ELR (cell line): ENCODE results near the gene OR8D4.
"Not testable (repeated sequence)": the region's sequence is repeated elsewhere in the genome, so short reads cannot be mapped to it uniquely, and the experiment has no call there.

Source experiments
- DNase-seq: peaks from one replicate; pipeline ENCODE4 v3.0.0-alpha.2; 2015; ENCODE audit warnings: low read depth

OR8D4 gene

DNA sequence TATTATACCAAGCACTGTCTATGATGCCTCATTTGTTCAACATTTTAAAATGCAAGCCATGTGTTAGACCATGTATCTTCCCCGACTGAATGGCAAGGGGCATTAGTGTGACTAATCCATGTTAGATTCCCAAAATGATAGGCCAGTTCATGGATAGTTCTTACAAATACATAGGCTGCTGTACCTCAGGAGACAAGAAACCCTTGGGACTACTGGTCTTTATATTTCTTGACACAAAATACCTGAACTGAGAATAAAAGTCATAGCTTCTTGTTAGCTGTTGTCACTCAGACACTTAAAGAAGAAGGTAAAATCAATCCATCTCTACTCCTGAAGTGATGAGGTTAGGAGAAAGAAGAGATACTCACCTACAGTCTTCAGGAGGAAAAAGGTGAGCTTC is at the start of gene OR8D4:
OR8D4 (plus strand) TSS at position 301 of the 400 bp plus-strand sequence. CDS start 4,265 bp downstream, outside the sequence.
- no peak for DNase-seq

DNA sequence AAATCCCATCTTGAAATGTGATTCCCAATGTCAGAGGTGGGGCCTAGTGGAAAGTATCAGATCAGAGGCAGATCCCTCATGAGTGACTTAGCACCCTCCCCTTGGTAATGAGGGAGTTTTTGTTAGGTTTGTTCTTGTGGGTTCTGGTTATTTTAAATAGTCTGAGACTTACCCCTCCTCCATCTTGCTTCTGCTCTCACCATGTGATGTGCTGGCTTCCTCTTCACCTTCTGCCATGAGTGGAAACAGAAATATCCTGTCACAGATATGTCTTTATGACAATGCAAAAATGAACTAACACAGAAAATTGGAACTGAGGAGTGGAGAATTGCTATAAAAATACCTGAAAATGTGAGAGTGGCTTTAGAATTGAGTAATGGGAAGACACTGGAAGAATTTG is 49.6 kb upstream of the OR8D4 start:
- DNase-seq: no peak

DNA sequence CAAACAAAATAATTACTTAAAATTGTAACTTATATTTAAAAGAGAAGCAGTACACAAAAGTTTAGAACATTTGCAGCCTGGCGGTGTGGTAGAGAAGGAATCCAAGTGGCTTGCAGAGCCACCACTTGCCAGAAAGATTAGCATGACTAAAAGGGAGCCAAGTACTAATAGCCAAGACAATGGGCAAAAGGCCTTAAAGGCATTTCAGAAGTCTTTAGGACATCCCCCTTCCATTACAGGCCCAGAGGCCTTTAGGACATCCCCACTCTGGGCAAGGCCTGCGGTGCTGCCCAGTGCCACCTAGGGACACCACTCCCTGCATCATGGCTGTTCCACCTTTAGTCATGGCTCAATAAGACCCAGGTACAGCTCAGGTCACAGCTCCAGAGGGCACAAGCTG is 48.9 kb upstream of the OR8D4 start:
- DNase-seq: no peak

DNA sequence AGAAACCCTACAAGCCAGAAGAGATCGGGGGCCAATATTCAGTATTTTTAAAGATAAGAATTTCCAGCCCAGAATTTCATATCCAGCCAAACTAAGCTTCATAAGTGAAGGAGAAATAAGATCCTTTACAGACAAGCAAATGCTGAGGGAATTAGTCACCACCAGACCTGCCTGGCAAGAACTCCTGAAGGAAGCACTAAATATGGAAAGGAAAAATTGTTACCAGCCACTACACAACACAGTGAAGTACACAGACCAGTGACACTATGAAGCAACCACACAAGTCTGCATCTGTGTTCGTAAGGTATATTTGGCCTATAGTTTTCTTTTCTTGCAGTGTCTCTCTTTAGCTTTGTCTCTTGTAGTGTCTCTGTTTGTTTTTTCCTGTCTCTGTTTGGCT is 45.5 kb upstream of the OR8D4 start:
- peak; percentile 2 for DNase-seq

DNA sequence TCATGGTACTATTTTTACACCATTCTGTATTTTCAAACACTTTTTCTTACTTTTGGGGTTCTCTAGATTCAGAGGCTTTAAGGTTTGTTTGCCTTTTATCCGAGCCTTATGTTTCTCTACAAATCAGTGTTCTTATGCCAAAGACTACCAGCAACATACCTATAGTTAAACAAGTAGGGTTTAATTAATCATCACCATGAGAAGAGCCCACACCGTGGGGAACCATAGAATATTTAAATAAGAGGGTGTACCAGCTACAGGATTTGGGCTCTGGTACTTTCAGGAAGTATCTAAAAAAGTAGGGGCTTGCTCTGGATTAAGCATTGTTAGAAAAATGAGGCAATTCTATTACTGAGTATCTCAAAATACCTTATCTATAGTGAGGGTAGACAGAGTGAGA is 42.2 kb upstream of the OR8D4 start:
- DNase-seq: no peak

DNA sequence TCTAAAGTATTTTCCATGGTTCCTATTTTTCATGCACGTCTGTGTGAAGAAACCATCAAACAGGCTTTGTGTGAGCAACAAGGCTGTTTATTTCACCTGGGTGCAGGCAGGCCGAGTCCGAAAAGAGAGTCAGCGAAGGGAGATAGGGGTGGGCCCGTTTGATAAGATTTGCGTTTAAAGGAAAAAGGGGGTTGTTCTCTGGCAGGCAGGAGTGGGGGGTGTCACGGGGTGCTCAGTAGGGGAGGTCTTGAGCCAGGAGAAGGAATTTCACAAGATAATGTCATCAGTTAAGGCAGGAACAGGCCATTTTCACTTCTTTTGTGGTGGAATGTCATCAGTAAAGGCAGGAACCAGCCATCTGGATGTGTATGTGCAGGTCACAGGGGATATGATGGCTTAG is 36.7 kb upstream of the OR8D4 start:
- DNase-seq: not testable (repeated sequence)

DNA sequence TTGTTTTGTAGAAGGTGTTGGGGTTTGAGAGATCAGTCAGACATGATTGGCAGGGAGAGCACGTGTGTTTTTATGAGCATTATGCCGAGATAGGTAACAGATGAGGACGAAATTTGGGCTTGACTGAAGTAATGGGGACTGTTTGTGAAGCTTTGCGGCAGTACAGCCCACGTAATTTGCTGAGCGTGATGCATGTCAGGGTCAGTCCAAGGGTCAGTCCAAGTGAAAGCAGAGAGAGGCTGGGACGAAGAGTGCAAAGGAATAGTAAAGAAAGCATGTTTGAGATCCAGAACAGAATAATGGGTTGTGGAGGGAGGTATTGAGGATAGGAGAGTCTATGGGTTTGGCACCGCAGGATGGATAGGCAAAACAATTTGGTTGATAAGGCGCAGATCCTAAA is 34.2 kb upstream of the OR8D4 start:
- not testable (repeated sequence) for DNase-seq

DNA sequence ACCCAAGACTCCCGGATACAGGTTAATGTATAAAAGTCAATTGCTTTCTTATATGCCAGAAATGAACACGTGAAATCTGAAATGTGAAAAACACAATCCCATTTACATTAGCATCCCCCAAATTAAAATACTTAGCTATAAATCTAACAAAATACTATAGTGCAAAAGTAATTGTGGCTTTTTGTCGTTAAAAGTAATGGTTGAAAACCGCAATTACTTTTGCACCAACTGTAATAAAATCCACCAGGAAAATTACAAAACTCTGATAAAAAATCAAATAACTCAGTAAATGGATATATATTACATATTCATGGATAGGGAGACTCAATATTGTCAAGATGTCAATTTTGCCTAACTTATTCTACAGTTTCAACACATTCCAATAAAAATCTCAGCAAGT is 21.1 kb upstream of the OR8D4 start:
- DNase-seq: no peak

DNA sequence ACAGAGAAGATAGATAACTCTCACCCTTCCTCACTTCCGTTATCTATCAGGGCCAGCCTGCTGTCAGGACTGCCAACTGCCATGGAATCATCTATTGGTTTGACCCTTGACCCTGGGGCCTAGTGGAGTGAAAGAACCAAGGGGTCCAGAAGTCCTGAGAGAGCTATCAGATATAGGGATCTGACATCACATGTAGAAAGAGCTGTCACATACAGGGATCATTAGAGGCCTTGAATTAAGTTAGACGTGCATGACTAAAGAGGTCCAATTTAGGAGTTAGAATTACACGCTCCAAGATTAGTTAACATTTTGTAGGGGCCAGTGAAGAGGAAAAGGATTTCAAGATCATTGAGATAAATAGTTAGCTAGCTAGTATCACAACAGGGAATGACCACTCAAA is 16.4 kb upstream of the OR8D4 start, which contains the start of gene TMEM225:
TMEM225 (minus strand) TSS at position 101 of the 400 bp plus-strand sequence. CDS start 245 bp downstream, outside the sequence.
- no peak for DNase-seq

DNA sequence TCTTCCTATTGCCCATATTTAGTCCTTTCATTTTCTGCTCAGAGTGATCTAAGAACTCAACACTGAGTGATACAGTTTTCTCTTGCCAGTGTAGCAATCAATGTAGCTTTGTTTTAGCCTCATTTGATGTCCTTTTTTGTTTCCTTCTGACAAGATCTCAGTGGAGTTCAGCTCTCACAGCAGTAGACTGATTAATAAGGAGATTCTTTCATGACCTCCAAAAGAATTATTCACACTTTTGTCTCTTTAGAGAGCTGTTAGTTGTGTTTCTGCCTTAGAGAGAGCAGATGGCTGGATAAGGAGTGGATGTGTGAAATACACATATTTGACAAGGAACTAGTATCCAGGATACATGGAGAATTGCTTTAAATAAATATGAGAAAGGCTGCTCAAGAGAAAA is 9.9 kb upstream of the OR8D4 start:
- DNase-seq: no peak

DNA sequence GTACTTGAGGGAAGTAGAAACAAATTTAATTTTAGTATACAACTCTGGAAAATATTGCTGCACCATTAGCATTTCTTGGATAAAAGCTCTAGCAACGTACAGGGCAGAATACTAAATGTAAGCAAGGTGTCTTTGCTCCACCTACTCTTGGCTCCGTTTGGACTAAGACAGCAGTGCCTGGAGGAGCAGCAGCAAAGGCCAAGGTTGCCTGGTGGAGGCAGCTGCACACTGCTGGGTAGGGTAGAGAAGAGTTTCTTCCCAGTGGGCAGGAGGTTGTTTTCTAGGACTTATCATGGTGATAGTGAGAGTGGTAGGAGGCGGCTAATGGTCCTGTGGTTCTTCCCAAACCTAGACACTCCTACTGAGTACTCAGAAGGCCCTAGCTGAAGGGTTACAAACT is 2.2 kb upstream of the OR8D4 start:
- DNase-seq: no peak

DNA sequence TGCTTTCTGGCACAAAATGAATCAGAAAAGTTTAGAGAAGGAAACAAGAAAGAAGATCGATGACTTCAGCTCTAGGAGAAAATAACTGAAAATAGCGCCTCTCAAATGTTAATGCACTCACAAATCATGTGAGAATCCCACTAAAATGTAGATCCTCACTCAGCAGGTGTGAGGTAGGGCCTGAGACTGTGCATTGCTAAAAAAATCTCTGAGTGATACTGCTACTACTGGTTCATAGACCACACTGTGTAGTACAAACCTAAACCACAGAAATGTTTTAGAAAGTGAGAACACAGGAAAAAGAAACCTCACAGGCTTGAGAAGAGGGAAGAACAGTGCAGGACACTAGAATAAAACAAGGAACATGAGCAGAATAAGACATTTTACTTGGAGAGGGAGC is 2.0 kb downstream of the OR8D4 start:
- DNase-seq: no peak

DNA sequence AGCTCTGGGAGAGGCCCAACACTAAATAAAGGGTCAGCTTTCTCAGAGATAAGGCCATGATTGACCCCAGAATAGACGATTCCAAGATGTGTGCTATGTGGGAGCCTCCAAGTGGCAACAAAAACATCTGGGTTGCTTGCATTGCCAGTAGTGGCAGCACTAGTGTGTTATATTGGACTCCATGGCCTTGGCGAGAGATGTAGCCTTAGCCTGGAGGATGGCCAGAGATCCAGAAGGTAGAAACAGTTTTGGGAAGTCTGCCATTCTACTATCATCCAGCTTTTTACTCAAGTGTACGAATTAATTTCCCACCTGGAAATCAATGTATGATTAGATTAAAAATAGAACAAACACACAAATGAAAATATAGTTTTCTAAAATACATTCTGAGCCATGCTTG is 3.0 kb downstream of the OR8D4 start:
- no peak for DNase-seq

DNA sequence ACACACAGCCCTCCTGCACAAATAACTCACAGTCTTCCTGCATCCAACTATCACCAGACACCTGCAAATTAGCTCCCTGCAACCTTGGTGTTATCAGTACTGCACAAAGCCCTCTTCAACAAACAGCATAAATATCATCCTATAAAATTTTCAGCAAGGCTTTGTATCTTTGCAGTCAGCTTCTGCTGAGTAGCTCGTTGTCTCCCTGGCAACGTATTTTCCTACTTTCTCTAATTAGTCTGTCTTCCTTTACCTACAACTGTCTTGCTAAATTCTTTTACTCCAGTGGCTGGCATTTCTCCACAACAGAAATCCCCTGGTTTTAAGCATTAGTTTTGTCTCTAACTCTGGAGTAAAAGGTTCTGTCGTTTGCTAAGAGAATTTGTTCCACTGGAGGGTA is 3.9 kb downstream of the OR8D4 start:
- no peak for DNase-seq

DNA sequence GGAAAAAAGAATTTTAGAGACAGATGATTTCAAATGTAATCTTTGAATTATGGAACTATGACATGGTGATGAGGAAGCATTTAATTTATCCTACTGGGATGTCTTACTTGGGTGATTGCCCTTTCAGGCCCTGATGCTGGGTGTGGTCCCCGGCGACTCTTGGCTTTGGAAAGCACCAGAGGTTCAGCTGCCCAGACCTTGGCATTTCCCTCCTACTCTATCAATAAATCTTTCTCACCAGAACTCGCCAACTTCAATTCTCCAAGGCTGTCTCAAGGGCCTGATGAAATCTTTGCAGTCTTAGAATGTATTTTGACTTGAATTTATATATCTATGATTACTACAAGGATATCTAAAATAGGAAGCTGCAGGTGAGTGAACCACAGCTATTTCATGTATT is 19.0 kb downstream of the OR8D4 start:
- no peak for DNase-seq

DNA sequence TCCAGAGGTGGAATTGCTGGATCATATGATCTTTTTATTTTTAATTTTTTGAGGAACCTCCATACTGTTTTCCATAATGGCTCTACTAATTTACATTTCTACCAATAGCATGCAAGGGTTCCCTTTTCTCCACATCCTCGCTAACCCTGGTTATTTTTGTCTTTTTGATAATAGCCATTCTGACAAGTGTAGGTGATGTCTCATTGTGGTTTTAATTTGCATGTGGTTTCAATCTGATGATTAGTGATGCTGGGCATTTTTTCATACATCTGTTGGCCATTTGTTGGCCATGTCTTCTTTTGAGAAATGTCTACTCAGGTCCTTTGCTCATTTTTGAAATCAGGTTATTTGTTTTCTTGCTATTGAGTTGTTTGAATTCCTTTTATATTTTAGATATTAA is 22.1 kb downstream of the OR8D4 start:
- DNase-seq: no peak

DNA sequence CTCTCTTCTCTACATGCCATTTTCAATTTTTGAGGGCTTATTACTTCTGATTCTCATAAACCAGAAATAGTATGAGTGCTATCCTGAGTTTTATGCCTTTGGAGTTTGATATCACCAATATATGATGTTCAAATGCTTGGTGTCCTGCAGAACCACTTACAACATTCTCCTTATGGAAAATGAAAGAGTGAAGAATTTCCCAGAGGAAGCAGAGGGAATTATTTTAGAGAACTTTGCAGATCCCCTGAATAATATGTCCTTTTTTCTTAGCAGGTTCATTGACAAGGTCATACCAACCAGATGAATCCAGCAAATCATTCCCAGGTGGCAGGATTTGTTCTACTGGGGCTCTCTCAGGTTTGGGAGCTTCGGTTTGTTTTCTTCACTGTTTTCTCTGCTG is 37.4 kb downstream of the OR8D4 start, which contains the start of gene OR4D5:
OR4D5 (plus strand) TSS at position 301 of the 400 bp plus-strand sequence; CDS start at position 301, 0 bp downstream.
- no peak for DNase-seq

DNA sequence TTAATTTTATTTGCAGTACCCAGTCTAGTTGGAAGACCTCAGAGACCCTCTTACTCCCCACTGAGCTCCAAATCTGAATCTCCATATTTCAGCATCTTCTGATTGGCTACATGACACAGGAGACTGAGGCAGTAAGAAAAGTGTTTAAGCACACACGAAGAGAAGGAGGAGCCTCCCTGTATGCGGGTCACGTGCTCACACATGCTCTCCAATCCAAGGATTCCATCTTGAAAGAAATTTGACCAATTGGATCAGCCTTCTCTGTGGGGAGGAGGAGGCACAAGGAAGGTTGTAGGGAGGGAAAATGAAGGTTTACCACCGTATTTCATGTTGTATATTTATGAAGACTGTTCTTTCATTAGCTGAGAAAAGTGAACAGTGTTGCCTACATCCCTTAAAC is 40.4 kb downstream of the OR8D4 start:
- DNase-seq: no peak

DNA sequence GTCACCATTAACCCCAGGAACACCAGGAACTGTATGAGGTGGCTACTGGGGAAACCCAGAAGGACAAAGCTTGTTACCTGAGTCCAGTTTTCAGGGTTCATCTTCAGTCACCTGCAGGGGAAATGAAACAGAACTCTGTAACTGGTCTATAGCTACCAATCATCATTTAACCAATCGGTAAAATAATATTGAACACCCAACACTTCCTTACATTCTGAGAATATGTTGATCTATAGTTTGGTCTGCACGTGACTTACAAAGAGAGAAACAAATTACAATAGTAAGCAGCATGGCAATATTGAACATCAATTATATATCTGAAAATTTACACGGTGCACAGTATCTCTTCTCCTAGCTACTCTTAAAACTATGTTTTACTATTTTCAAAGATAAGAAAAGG is 41.8 kb downstream of the OR8D4 start, which contains the start of gene OR6T1:
OR6T1 (minus strand) TSS at position 101 of the 400 bp plus-strand sequence; CDS start at position 101, 0 bp downstream.
- DNase-seq: no peak

DNA sequence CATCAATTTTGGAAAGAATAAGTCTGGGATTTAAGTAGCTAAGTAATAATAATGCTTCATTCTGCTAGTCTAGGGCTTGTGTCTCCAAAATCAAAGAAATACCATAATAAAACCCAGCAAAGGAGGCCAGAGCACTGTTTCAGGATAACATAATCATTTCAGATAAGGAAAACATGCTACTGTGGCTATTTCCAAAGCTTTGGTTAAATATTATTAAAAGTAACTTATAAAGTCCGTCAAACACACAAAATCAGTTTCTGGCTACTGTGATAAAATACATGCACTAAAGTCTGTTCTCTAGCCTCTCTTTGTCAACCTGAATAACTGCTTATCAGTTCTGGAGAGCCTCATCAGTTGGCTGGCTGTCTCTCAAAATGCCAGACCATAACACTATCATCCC is 43.2 kb downstream of the OR8D4 start:
- no peak for DNase-seq

DNA sequence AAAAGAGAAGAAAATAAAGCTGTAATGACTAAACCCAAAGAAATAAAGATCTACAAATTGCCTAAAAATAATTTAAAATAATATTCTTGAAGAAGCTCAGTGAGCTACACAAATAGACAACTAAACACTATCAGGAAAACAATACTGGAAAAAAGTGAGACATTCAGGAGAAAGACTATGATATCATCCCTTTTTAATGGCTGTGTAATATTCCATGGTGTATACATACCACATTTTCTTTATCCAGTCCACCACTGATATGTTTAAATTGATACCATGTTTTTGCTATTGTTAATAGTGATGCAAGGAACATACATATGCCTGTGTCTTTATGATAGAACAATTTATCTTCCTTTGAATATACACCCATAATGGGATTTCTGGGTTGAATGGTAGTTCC is 54.8 kb downstream of the OR8D4 start:
- DNase-seq: no peak
